HG03064 (cell line): ENCODE results near the gene C6orf52.

Source experiments
- ATAC-seq: cut with Tn5 transposase; IDR thresholded peaks from one replicate; pipeline ENCODE4 v1.9.1; 2021; ENCODE audit warnings: low read depth; ENCODE audit not compliant: unreplicated experiment

The C6orf52 gene

DNA sequence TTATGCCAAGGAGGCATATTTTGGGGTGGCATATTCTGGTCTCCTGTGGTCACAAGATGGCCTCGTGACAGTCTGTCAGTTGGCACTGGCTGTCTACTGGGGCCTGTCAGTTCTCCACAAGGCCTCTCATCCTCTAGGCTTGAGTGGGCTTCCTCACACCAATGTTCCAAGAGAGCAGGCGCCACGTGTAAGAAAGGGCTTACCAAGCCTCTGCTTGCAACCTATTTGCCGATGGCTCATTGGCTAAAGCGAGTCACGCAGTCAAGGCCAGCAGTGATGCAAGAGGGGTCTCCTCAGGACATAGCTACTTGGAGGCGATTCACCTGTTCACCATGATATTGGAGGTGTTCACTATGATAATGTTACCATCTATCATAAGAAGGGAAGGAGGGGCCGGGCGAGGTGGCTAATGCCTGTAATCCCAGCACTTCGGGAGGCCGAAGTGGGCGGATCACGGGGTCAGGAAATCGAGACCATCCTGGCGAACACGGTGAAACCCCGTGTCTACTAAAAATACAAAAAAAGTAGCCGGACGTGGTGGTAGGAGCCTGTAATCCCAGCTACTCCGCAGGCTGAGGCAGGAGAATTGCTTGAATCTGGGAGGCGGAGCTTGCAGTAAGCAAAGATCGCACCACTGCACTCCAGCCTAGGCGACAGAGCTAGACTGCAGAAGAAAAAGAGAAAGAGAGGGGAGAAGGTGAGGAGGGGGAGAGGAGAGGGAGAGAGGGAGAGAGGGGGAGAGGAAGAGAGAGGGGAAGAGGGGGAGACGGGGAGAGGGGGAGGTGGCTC, 35.3 kb downstream of the C6orf52 start:
- no peak for ATAC-seq

- no peak for ATAC-seq
Measured at GRCh38 chr6:10655508-10656055, 38.8 kb downstream of the C6orf52 start.

DNA sequence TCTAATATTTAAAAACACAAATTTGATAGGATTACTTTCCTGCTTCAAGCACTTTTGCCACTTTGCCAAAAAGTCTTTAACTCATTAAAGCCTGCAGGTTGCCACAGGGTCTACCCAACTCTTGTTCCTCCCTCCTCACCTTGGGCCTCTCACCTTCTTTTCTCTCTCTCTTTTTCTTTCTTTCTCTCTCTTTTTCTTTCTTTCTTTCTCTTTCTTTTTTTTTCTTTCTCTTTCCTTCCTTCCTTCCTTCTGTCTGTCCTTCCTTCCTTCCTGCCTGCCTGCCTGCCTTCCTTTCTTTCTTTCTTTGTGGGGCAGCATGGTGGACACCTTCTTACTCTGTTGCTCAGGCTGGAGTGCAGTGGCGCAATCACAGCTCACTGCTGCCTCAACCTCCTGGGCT, 50.2 kb downstream of the C6orf52 start:
- ATAC-seq = no peak

DNA sequence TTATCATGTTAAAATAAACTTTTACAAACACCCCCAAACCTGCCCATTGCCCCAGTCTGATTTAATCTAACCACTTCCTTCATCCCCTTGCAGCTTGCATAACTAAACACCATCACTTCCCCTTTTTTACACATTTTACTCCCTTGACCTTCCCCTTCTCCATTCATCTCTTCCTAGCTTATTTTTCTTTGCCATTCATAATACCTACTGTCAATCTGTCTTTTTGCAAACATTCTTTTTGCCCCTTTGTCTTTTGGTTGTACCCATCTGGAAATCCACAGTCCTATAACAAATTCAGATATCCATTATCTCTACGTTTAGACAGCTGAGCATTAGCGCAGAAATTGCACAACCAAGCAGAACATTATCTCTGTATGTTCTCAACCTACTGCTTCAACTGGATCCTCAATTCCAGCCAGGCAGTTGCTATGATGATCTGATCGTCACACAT, 51.2 kb downstream of the C6orf52 start:
- no peak for ATAC-seq

DNA sequence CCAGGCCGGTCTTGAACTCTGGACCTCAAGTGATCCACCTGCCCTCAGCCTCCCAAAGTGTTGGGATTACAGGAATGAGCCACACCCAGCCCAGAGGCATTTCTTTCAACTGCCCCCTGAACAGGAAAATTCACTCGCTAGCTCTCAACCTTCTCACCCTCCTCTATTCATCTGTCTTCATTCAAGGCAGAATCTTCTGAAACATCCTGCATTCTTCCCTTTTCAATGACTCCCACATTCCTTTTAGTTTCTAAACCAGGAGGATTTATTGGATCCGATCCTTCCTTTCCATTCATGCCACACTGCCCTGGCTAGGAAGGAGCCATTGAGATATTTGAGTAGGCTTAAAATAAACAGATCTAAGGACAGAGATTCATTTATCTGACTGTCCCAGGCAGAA, 52.9 kb downstream of the C6orf52 start:
- no peak for ATAC-seq

DNA sequence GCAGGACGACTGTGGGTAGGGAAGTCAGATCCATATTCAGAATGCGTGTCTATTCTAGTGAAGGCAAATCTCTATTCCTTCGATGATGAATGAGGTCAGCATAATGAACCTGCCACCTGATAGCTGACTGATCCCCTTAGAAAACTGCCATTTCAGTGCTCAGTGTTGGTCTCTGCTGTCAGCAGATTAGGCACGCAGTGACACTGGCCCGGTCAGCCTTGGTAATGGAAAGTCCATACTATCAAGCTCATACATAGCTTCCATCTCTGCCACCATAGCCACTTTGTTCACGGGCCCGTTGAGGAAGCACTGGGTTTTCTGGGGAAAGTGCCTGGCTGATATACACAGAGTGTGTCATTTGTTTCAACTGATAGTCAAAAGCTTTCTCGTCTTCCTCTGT, 54.0 kb downstream of the C6orf52 start:
- no peak for ATAC-seq

DNA sequence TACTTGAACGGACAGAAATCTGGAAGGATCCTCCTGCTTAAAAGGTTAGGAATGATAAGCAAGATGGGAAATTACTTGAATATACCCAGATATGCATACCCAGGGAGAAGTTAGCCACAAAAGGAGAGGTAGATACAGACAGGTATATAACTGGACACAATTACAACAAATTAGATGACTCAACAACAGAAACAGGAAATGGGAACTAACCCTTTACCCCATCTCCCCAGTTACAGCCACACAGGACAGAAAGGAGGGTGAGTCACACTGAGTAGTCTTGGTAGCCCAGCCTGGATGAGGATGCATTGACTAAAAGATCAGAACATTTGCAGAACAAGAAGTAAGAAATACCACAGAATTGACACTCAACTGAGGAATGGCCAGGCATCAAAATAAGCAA, 61.2 kb downstream of the C6orf52 start:
- peak; percentile 96 for ATAC-seq

DNA sequence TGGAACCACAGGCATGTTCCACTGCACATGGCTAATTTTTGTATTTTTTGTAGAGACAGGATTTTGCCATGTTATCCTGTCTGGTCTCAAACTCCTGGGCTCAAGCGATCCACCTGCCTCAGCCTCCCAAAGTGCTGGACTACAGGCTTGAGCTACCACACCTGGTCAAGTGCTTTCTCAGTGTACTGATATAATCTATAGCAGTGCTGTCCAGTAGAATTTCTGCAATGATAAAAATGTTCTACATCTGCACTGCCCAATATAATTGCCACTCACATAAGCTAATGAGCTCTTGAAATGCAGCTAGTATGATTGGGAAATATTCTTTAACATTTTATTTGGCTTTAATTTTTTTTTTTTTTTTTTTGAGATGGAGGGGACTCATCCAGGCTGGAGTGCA, 64.2 kb downstream of the C6orf52 start:
- ATAC-seq = no peak

- ATAC-seq = no peak
Measured at GRCh38 chr6:10627800-10628199, 66.6 kb downstream of the C6orf52 start.

DNA sequence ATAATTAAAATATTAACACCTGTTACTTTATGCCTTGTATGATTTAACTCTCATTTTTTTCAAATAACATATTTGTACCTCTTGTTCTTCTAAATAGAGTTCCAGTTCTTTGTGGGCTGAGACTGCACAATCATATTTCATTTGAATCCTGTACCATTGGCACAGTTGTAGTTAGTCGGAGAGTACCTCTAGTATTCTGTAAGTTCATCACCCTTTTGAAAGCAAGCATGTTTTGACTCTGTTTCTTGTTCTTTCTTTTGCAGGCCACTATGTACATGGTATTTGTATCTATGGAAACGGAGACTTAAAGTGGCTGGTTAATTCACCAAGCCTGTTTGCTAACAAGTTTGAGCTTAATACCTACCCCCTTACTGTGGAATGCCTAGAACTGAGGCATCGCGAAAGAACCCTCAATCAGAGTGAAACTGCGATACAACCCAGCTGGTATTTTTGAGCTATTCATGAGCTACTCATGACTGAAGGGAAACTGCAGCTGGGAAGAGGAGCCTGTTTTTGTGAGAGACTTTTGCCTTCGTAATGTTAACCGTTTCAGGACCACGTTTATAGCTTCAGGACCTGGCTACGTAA, 68.2 kb downstream of the C6orf52 start:
- no peak for ATAC-seq

GRCh38 chr6:10624836-10625235, 69.6 kb downstream of the C6orf52 start:
- no peak for ATAC-seq

DNA sequence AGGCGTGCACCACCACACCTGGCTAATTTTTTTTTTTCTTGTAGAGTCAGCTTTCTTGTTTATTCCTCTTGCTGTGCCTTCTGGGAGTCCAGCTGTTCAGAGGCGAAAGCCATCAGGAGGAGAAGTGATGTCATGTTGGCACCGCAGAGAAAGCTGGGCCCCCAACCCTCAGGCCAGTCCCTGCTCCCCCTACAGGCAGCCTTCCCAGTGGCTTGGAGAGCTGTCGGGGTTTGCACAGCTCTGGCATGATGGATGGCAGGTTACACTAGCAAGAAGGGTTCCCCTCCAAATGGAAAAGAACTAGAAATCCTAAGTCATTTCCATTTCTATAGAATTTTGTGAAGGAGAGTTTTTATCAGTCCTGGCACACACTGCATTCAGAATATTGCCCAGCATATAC, 72.6 kb downstream of the C6orf52 start:
- ATAC-seq = no peak
